Myocyte (in vitro differentiated cells): ENCODE measurements around the gene SPON1. TPM values are rescaled to one million over a fixed set of nuclear protein-coding genes. Genes with fewer than 3 reads are reported as not detected.

ENCODE experiments used
- DNase-seq: peaks from one replicate; pipeline ENCODE4 v3.0.0-alpha.2; 2012; ENCODE audit warnings: low read depth
- total RNA-seq: library from RNA; depleted of rRNA; stranded (reverse); fragments of >200 nt; gene quantifications from 2 replicates; pipeline ENCODE4 v1.2.3, GENCODE V29; 2014

The SPON1 gene
- total RNA-seq, 1 donor from 2014 or later: 0.08 TPM

DNA sequence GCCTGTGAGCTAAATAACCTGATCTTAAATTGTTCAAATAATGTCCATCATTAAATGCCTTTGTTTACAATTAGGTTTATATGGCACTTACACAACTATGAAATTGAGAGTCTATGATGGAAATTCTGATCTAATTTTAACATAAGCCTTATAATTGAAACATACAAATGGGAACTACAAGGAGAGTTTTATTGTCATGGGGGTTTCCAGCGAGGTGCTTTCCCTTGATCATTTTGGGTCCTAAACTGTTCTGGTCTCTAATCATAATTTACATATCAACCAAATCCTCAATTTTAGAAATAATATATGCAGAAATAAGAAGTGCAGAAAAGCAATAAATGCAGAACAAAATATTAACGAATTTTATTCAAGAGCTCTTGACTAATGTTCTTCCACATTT lies 351.6 kb downstream of the SPON1 start:
- DNase-seq: no peak

- DNase-seq: no peak
Measured at GRCh38 chr11:14315130-14315529, 352.6 kb downstream of the SPON1 start.
